Neural progenitor cell (in vitro differentiated cells): Measurements from ENCODE around the gene JADE3. TPM values are rescaled to one million over a fixed set of nuclear protein-coding genes. Genes with fewer than 3 reads are reported as not detected.

ENCODE experiments used
- DNase-seq: peaks from one replicate; pipeline ENCODE4 v3.0.0-alpha.2; 2016; ENCODE audit warnings: low spot score
- H2AFZ ChIP-seq: fragments of 200-600 bp; sonication (generic); replicated peaks from 2 replicates; pipeline ENCODE4 v1.6.1; 2016; ENCODE audit warnings: antibody characterized with exemption
- H3F3A ChIP-seq: fragments of 200-600 bp; sonication (generic); 2 replicates; pipeline ENCODE4 v1.6.1; 2016; ENCODE audit warnings: antibody characterized with exemption, low read depth
- H3K27ac ChIP-seq: fragments of 200-600 bp; sonication (generic); 2 replicates; pipeline ENCODE4 v1.5.1; 2016; ENCODE audit warnings: mild to moderate bottlenecking
- H3K27me3 ChIP-seq: fragments of 200-600 bp; sonication (generic); 2 replicates; pipeline ENCODE4 v1.6.1; 2016; ENCODE audit warnings: mild to moderate bottlenecking, moderate library complexity
- H3K36me3 ChIP-seq: fragments of 200-600 bp; sonication (generic); 2 replicates; pipeline ENCODE4 v1.5.1; 2016
- H3K4me1 ChIP-seq: fragments of 200-600 bp; sonication (generic); 2 replicates; pipeline ENCODE4 v1.6.1; 2016; ENCODE audit warnings: mixed run types
- H3K4me2 ChIP-seq: fragments of 200-600 bp; sonication (generic); 2 replicates; pipeline ENCODE4 v1.6.1; 2016
- H3K4me3 ChIP-seq: fragments of 200-600 bp; sonication (generic); 2 replicates; pipeline ENCODE4 v1.5.1; 2016
- H3K79me2 ChIP-seq: fragments of 200-600 bp; sonication (generic); 2 replicates; pipeline ENCODE4 v1.6.1; 2016; ENCODE audit warnings: low read depth
- H3K9ac ChIP-seq: fragments of 200-600 bp; sonication (generic); 2 replicates; pipeline ENCODE4 v1.6.1; 2016
- H3K9me3 ChIP-seq: fragments of 200-600 bp; sonication (generic); 2 replicates; pipeline ENCODE4 v1.5.1; 2016; ENCODE audit warnings: low read depth
- H4K20me1 ChIP-seq: fragments of 200-600 bp; sonication (generic); 2 replicates; pipeline ENCODE4 v1.6.1; 2016; ENCODE audit warnings: low read depth
- H3K27ac Mint-ChIP-seq: 3 replicates; pipeline ENCODE4 v1.8.0; 2021; ENCODE audit warnings: mixed read lengths
- H3K27me3 Mint-ChIP-seq: 2 replicates; pipeline ENCODE4 v1.8.0; 2022; ENCODE audit warnings: low read depth, mild to moderate bottlenecking, inconsistent platforms, moderate library complexity, mixed read lengths; ENCODE audit not compliant: insufficient read depth
- H3K36me3 Mint-ChIP-seq: 3 replicates; pipeline ENCODE4 v1.8.0; 2021; ENCODE audit warnings: mixed read lengths
- H3K4me1 Mint-ChIP-seq: 3 replicates; pipeline ENCODE4 v1.8.0; 2021; ENCODE audit warnings: mixed read lengths
- H3K4me3 Mint-ChIP-seq: 3 replicates; pipeline ENCODE4 v1.8.0; 2021; ENCODE audit warnings: mild to moderate bottlenecking, moderate library complexity, mixed read lengths
- H3K9me3 Mint-ChIP-seq: 3 replicates; pipeline ENCODE4 v1.8.0; 2020; ENCODE audit warnings: mixed read lengths
- EZH2 ChIP-seq: fragments of 200-600 bp; sonication (generic); IDR thresholded peaks from 2 replicates; pipeline ENCODE4 v1.6.1; 2017; ENCODE audit warnings: antibody characterized with exemption, mild to moderate bottlenecking, moderate library complexity
- EZH2phosphoT487 ChIP-seq: fragments of 200-600 bp; sonication (generic); IDR thresholded peaks from 2 replicates; pipeline ENCODE4 v1.6.1; 2017; ENCODE audit warnings: antibody characterized with exemption
- total RNA-seq: library from RNA; depleted of rRNA; stranded (reverse); fragments of >200 nt; gene quantifications from 2 replicates; pipeline ENCODE4 v1.2.3, GENCODE V29; 2015; ENCODE audit warnings: low replicate concordance
- TF ChIP-seq, protein P1 (sequence below): fragments of 200-600 bp; sonication (generic); IDR thresholded peaks from 2 replicates; pipeline ENCODE4 v1.5.1; 2017; ENCODE audit warnings: antibody characterized with exemption, mild to moderate bottlenecking

JADE3 gene
- total RNA-seq, 1 donor from 2014 or later = 28.1 TPM

GRCh38 chrX:47078129-47079043 lies 166.2 kb downstream of the JADE3 start, which contains the start of gene RGN:
Gene RGN, plus strand, starts transcription at chrX:47078443. Its CDS starts 2,702 bp downstream, at chrX:47081145.
- DNase-seq = peak; percentile 11
- Histone ChIP-seq H3K79me2 (no peaks in the 10 kb centered on the region), H3K4me3 (peak within 1 kb of the TSS; percentile 27), H3K36me3 (no peaks in the 10 kb centered on the region), H4K20me1 (no peaks in the 10 kb centered on the region), H3K9me3 (no peaks in the 10 kb centered on the region), H3K4me1 (no peaks in the 10 kb centered on the region), H2AFZ (peak within 1 kb of the TSS; percentile 5), H3K4me2 (peak within 1 kb of the TSS; percentile 65), H3K27me3 (no peaks in the 10 kb centered on the region), H3K9ac (no peak within 1 kb of the TSS), H3K27ac (no peak within 1 kb of the TSS), H3F3A (no peaks in the 10 kb centered on the region)
- H3K9me3 Mint-ChIP-seq = no peaks in the 10 kb centered on the region
- H3K27me3 Mint-ChIP-seq = no peaks in the 10 kb centered on the region
- H3K36me3 Mint-ChIP-seq = no peaks in the 10 kb centered on the region
- no peak within 1 kb of the TSS for H3K27ac Mint-ChIP-seq
- peaks cover 4% of the 10 kb centered on the region for H3K4me1 Mint-ChIP-seq
- H3K4me3 Mint-ChIP-seq = no peak within 1 kb of the TSS
- TF ChIP-seq, protein P1, sequence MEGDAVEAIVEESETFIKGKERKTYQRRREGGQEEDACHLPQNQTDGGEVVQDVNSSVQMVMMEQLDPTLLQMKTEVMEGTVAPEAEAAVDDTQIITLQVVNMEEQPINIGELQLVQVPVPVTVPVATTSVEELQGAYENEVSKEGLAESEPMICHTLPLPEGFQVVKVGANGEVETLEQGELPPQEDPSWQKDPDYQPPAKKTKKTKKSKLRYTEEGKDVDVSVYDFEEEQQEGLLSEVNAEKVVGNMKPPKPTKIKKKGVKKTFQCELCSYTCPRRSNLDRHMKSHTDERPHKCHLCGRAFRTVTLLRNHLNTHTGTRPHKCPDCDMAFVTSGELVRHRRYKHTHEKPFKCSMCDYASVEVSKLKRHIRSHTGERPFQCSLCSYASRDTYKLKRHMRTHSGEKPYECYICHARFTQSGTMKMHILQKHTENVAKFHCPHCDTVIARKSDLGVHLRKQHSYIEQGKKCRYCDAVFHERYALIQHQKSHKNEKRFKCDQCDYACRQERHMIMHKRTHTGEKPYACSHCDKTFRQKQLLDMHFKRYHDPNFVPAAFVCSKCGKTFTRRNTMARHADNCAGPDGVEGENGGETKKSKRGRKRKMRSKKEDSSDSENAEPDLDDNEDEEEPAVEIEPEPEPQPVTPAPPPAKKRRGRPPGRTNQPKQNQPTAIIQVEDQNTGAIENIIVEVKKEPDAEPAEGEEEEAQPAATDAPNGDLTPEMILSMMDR = no peak

- no peaks in the 10 kb centered on the region for H3K79me2 ChIP-seq
- H3F3A ChIP-seq = no peaks in the 10 kb centered on the region
- H3K36me3 Mint-ChIP-seq = no peaks in the 10 kb centered on the region
- no peaks in the 10 kb centered on the region for H3K4me1 ChIP-seq
- no peaks in the 10 kb centered on the region for H3K27me3 ChIP-seq
- no peak overlapping the region for H3K9ac ChIP-seq
- H3K9me3 Mint-ChIP-seq = no peaks in the 10 kb centered on the region
- H3K9me3 ChIP-seq = no peaks in the 10 kb centered on the region
- H3K4me2 ChIP-seq = no peak overlapping the region
- H3K4me1 Mint-ChIP-seq = peaks cover 4% of the 10 kb centered on the region
- no peak overlapping the region for H3K27ac ChIP-seq
- no peak overlapping the region for H3K4me3 Mint-ChIP-seq
- H3K4me3 ChIP-seq = no peak overlapping the region
- no peak for DNase-seq
- H3K36me3 ChIP-seq = no peaks in the 10 kb centered on the region
- no peaks in the 10 kb centered on the region for H3K27me3 Mint-ChIP-seq
- no peak overlapping the region for H3K27ac Mint-ChIP-seq
- TF ChIP-seq EZH2 (no peak), EZH2phosphoT487 (no peak)
- TF ChIP-seq, protein P1 = no peak
- H4K20me1 ChIP-seq = no peaks in the 10 kb centered on the region
- H2AFZ ChIP-seq = no peak overlapping the region
These were observed 168.1 kb downstream of the JADE3 start for GRCh38 chrX:47080215-47080914.

- H3K4me2 ChIP-seq = no peak overlapping the region
- H3K79me2 ChIP-seq = no peaks in the 10 kb centered on the region
- no peaks in the 10 kb centered on the region for H3K9me3 ChIP-seq
- no peak overlapping the region for H3K27ac ChIP-seq
- no peak overlapping the region for H3K4me3 Mint-ChIP-seq
- no peaks in the 10 kb centered on the region for H3F3A ChIP-seq
- H3K4me1 Mint-ChIP-seq = peaks cover 4% of the 10 kb centered on the region
- no peaks in the 10 kb centered on the region for H3K9me3 Mint-ChIP-seq
- H3K27me3 Mint-ChIP-seq = no peaks in the 10 kb centered on the region
- H3K27me3 ChIP-seq = no peaks in the 10 kb centered on the region
- H2AFZ ChIP-seq = no peak overlapping the region
- H4K20me1 ChIP-seq = no peaks in the 10 kb centered on the region
- H3K36me3 ChIP-seq = no peaks in the 10 kb centered on the region
- TF ChIP-seq, protein P1 = no peak
- TF ChIP-seq EZH2phosphoT487 (no peak), EZH2 (no peak)
- no peak overlapping the region for H3K4me3 ChIP-seq
- no peaks in the 10 kb centered on the region for H3K4me1 ChIP-seq
- no peak overlapping the region for H3K27ac Mint-ChIP-seq
- no peaks in the 10 kb centered on the region for H3K36me3 Mint-ChIP-seq
- DNase-seq = no peak
- H3K9ac ChIP-seq = no peak overlapping the region
These were observed 168.7 kb downstream of the JADE3 start for GRCh38 chrX:47080915-47081236.
